Neural cell (in vitro differentiated cells): Measurements from ENCODE around the gene PFKP.

ENCODE experiments used
- EZH2 ChIP-seq: fragments of 200-600, 300-800 bp; shearing (Covaris generic), sonication (generic); IDR thresholded peaks from 2 replicates; pipeline ENCODE4 v1.6.1; 2014; ENCODE audit warnings: antibody characterized with exemption, low read length, borderline replicate concordance, mild to moderate bottlenecking; ENCODE audit not compliant: insufficient read depth, poor library complexity, severe bottlenecking
- MXI1 ChIP-seq: fragments of 450-650 bp; conservative IDR thresholded peaks from 2 replicates; pipeline ENCODE4 v1.6.1; 2014; ENCODE audit warnings: antibody characterized with exemption, mild to moderate bottlenecking; ENCODE audit not compliant: poor library complexity, severe bottlenecking
- POLR2AphosphoS5 ChIP-seq: IDR thresholded peaks from 2 replicates; pipeline ENCODE4 v1.6.1; 2012
- REST ChIP-seq: IDR thresholded peaks from 2 replicates; pipeline ENCODE4 v1.6.1; 2012; ENCODE audit warnings: borderline replicate concordance
- TF ChIP-seq, protein P1 (sequence below): fragments of 450-650 bp; IDR thresholded peaks from 2 replicates; pipeline ENCODE4 v1.5.1; 2014; ENCODE audit warnings: antibody characterized with exemption, mild to moderate bottlenecking, moderate library complexity; ENCODE audit not compliant: poor library complexity, severe bottlenecking

DNA sequence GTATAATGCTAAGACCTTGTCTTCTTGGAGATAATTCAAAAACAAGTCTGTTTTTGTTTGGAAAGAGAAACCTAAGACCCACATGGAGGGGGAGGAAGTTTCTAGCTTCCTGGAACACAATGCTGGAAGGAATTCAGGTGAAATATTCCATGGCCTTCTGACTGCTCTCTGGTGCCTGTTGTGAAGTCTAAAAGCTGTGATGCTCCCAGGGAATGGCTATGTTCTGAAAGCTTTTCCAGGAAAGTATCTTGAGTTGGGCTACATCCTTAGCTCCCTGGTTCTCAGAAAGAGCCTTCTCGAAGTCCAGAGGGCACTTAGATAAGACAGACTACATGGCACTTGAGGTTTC, 12.5 kb upstream of the PFKP start:
- TF ChIP-seq, protein P1, sequence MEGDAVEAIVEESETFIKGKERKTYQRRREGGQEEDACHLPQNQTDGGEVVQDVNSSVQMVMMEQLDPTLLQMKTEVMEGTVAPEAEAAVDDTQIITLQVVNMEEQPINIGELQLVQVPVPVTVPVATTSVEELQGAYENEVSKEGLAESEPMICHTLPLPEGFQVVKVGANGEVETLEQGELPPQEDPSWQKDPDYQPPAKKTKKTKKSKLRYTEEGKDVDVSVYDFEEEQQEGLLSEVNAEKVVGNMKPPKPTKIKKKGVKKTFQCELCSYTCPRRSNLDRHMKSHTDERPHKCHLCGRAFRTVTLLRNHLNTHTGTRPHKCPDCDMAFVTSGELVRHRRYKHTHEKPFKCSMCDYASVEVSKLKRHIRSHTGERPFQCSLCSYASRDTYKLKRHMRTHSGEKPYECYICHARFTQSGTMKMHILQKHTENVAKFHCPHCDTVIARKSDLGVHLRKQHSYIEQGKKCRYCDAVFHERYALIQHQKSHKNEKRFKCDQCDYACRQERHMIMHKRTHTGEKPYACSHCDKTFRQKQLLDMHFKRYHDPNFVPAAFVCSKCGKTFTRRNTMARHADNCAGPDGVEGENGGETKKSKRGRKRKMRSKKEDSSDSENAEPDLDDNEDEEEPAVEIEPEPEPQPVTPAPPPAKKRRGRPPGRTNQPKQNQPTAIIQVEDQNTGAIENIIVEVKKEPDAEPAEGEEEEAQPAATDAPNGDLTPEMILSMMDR = no peak
- TF ChIP-seq POLR2AphosphoS5 (no peak), MXI1 (no peak), REST (no peak), EZH2 (no peak)
